HPDE6-E6E7 (cell line): ENCODE results near the gene ITIH5.

ENCODE experiments used
- DNase-seq: peaks from one replicate; pipeline ENCODE4 v3.0.0; 2011; ENCODE audit warnings: missing footprints; ENCODE audit errors: extremely low spot score

The ITIH5 gene

DNA sequence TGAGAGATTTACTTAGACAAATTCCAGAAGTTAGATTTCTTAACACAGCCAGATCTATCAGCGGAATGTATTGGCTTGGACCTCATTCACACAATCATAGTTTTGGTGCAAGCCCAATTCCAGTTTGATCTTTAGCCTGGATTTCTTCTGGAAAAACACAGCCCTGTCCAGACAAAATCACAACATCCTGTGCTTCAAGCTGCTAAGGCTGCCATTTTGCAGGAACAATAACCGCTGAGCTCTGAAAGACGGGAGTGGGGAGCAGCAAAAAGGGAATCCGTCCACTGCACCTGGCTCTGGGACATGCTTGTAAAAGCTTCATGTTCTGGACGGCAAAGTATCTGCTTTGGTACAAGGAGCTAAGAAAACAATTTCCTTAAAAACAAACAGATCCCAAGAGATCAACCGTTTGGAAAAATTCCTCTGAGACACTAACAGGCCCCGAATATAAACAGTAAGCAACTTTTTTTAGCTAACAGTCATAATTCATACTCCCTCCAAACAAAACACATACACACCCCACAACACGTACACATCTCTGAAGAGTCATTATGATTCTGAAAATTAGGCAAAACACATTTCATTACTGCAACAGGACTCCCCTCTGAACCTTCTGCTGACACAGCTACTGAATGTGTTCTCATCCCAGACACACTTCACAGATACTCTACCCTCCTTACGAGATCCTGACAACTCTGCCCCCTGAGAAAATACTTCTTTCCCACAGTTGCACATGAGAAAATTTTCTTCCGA is 32.4 kb downstream of the ITIH5 start:
- no peak for DNase-seq

DNA sequence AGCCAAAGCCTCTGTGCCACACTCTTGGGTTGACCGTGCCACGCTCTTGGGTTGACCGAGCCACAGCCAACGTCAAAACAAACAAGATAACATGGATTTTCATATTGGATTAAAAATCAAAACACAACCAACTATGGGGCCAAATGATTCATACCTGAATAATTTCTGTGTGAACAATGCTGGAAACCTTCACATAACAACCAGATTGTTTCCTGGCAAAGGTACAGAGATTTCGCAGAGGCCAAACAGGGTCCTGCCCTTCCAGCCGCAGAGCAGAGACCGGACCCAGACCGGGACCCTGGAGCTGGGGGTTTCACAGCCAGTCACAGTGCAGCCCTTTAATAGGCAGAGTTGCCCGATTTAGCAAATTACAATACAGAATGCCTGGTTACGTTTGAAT is 40.5 kb downstream of the ITIH5 start:
- DNase-seq, result no peak

- no peak for DNase-seq
Measured at GRCh38 chr10:7625836-7626235, 40.9 kb downstream of the ITIH5 start.

DNA sequence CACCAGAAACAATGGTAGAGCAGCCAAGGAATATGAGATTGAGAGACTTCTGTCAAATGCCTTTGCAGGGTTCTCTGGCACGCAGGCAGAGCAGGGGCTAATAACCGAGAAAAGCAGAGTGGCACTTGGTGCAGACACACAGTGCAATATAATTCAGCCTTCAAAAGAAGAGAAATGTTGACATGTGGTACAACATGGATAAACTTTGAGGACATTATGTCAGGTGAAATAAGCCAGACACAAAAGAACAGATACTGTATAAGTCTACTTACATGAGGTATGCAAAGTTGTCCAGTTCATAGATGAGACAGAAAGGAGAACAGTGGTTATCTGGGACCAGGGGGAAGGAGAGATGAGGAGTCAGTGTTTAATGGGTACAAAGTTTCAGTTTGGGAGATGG is 41.8 kb downstream of the ITIH5 start:
- no peak for DNase-seq

DNA sequence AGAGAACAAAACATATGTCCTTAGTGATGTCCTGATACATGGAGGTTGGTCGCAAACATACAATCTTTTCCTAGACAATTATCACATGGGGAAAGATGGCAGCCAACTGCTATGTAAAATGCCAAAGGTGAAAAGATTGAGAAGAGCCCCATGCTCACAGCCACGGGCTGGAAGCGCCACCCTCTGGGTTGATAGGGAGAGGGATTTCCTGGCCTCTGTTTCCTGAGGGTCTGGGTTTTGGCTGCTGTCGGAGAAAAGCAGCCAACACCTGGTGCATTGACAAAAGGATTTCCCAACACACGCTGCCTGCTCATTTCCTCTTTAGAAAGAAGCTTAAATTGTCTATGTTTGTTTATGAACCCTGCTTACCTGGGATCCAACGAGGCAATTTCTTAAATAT is 43.8 kb downstream of the ITIH5 start:
- DNase-seq, result no peak

DNA sequence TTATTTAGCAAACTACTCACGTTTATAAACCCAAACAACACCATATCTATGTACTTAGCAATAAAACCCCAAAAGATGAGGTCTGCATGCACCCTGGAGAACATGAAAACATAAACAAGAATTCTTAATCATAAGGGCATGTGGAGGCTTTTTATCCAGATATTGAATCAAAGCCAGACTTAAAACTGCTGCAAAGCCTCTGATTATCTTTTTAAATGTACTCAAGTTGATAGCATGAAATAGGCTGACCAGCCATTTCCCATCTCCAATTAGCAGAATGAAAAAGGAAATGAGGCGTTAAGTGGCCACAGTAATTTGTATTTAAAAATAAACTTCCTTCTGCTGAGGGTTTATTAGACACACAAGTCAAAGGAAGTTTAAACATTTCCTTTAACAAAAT is 48.3 kb downstream of the ITIH5 start:
- no peak for DNase-seq

DNA sequence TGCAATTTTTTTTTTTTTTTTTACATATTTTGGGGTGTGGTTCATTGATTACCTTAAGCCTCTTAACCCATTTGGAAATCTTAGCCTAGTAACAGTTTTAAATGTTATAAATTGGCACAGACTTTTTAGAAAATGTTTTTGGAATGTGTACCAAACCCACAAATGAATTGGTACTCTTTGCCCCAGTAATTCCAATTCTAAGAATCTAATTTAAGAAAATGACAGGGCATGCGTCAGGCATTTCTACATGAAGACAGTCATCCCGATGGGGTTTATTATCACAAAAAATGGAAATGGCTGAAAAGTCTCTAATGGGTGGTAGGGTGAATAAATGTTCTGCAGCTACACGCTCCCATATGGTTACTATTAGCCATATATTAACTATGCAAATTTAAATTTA is 54.9 kb downstream of the ITIH5 start:
- no peak for DNase-seq

DNA sequence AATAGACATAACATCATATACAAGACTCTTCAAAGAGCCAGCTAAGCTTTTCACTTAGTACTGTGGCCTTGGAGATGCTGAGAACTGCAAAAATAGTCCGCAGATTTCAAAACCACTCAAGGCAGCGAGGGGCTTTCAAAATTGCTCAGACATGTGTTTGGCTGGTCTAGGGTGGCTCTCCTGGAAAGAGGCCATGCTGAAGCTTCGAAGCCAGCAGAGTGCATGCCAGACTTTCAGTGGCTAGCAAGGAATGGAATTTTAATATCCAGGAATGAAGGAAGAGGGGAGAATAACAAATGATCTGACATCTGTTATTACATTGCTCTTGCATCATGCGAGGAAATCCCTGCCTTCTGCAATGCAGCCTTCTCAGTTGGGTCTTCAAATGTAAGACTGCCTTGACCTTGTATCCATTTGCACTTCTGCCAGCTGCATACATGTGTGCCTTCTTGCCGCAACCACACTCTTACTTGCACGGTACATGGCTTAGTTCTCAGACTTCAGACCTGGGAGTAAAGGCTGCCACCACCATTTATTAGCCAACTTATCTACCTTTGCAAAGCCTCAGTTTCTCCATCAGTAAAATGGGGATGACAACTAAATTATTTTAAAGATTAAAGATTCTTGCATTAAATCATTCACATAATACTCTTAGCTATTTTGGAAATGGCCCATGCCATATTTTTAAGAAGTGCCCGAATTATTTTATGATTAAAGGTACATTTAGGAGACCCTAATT is 55.9 kb downstream of the ITIH5 start:
- no peak for DNase-seq

- no peak for DNase-seq
Measured at GRCh38 chr10:7610026-7610425, 56.7 kb downstream of the ITIH5 start.

DNA sequence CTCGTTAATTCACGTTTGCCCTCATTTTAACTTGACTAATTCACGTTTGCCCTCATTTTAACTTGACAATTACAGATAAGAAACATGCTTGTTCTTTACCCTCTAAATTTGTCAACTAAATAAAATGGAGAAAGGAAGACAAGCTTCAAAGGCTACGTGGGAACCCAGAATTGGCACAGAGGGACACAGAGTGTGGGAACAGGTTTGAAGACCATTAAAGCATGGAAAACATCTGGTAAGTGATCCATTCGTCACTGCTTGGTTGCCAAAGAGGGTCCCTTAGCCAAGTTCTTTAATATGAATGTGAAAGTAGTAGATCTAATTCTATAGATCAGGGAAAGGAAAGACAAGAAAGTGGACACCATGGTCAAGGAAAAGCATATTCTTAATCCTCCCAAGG is 57.2 kb downstream of the ITIH5 start:
- DNase-seq, result no peak

GRCh38 chr10:7608001-7608400 is 58.8 kb downstream of the ITIH5 start:
- DNase-seq, result no peak

- DNase-seq, result no peak
Measured at GRCh38 chr10:7606951-7607404, 59.8 kb downstream of the ITIH5 start.

DNA sequence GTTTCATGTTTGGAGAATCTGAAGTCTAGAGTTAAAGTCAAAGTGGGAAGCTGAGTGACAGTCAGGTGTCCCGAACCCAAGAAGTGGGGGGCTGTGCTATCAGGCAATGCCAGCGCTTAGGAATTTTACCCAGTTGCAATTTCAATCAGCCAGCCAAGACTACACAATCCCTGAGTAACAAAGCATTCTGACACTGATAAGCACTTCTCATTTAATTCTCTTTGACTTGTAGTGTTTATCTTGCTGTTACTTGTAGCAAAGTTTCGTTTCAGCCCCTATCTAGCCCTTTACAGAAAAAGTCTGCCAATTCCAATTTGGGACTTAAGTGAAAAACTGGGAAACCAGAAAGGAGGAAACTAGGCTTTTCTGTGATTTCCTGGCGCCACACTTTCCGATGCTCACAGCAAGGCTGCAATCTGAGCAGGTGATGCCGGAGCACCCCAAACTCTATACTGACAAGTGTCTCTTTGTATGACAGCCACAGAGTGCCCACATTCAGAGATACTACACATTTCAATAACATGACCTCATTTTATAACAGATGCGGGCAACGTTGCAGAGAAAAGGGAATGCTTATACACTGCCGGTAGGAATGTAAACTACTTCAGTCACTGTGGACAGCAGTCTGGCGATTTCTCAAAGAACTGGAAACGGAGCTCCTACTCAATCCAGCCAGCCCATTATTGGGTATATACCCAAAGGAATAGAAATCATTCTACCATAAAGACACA is 61.0 kb downstream of the ITIH5 start:
- DNase-seq, result no peak

GRCh38 chr10:7601023-7601656 is 65.6 kb downstream of the ITIH5 start:
- no peak for DNase-seq

GRCh38 chr10:7598771-7599170 is 68.0 kb downstream of the ITIH5 start:
- DNase-seq, result no peak

DNA sequence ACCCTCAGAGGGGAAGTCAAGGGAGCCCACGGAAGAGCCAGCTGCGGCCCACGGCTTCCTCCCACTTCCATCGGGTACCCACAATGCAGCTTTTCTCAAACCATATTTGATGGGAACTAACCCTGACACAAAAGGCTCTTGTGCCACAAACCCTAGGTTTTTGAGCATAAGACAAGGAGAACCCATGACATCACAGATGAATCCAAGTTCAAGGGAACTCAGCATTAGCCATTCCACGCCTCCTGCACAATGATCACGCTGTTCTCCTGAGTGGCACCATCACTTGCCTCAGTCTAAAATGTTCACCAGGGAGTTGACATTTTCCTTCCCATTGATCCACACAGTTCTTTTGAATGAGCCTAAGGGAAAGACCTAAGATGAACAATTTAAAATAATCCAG is 70.4 kb downstream of the ITIH5 start:
- DNase-seq, result no peak

GRCh38 chr10:7593905-7594304 is 72.9 kb downstream of the ITIH5 start:
- no peak for DNase-seq

DNA sequence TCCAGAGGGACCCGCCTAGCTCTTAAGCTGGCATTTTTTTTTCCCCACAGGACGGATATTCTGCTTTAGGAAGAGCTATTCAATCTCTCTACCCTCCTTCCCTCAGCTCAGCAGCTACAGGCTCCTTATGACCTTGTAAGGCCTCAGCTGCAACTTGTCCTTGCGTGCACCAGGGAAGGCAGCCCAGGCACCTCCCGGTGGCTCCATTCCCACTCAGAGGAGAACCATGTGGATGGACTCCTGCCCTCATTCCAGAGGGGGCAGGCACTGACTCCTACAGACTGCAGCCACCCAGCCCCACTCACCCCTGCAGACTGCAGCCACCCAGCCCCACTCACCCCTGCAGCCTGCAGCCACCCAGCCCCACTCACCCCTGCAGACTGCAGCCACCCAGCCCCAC is 73.7 kb downstream of the ITIH5 start:
- DNase-seq, result no peak

DNA sequence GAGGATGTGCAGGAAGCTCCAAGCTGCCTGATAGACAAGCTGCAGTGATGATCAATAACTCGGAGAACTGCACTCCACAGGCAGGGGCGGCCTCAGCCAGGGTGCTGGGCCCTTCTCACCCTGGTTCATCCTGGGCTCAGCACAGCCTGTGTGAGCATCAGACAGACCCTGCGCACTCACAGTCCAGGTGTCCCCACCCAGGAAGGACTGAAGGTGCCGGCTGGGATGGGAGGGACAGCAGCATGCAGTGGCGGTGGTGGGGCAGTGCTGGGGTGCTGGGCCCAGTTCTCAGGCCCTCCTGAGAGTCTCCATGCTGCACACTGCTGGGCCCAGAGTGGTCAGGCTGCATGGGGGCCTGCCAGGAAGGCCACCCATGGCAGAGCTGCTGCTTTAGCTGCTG is 74.1 kb downstream of the ITIH5 start:
- DNase-seq, result no peak

DNA sequence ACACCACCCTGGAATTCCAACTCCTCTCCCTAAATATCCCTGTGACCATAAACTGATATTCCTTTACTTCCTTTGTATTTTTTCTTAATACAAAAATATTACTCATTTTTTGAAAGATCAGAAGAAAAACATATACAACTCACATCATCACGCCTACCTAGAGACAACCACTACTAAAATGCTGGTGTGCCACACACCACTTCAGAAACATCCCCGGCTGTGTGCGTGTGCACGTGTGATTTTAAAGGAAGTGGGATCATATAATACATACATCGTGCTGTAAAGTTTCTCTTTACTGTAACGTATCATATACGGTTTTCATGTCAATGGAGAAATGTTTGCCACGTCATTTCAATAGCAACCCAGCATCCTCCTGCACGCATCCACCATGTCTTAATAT is 76.5 kb downstream of the ITIH5 start:
- DNase-seq, result no peak

- DNase-seq, result no peak
Measured at GRCh38 chr10:7589748-7590147, 77.0 kb downstream of the ITIH5 start.

DNA sequence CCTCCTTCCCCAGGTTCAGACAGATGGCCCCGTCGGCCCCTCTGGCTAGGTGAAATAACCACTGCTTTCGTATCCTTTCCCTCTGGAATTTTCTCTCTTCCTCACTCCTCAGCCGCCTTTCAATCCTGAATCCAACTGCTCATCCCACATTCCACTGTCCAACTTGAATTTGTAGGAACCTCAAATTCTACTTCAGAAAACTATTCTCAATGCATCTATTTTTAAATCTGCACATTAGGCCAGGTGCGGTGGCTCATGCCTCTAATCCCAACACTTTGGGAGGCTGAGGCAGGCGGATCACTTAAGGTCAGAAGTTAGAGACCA is 78.9 kb downstream of the ITIH5 start:
- DNase-seq, result no peak
